ENCODE data around the gene ACTL7A.
"Not testable (repeated sequence)": the region's sequence is repeated elsewhere in the genome, so short reads cannot be mapped to it uniquely, and the experiment has no call there.

ACTL7A gene

GRCh38 chr9:108835831-108836230 lies 26.2 kb upstream of the ACTL7A start:
- Histone ChIP-seq H3K4me1 (no peaks in the 10 kb centered on the region), H3K79me2 (no peaks in the 10 kb centered on the region), H3K27ac (no peak overlapping the region), H3K9ac (no peak overlapping the region), H3K4me2 (ENCODE audit: low read length) (no peak overlapping the region), H3K9me3 (ENCODE audit: control insufficient read depth, low read length) (no peaks in the 10 kb centered on the region), H3K36me3 (ENCODE audit: control insufficient read depth, insufficient read depth, low read length) (no peaks in the 10 kb centered on the region), H2AFZ (no peak overlapping the region), H3K4me3 (ENCODE audit: low read depth, low read length) (no peak overlapping the region), H3K27me3 (ENCODE audit: control insufficient read depth, insufficient read depth, low read length) (no peaks in the 10 kb centered on the region)
- no peak for TF ChIP-seq CTCF (IDR thresholded peaks at IDR 0.05)

- Histone ChIP-seq H3K27ac (no peak overlapping the region), H3K4me2 (ENCODE audit: low read length) (no peak overlapping the region), H3K9ac (no peak overlapping the region), H3K4me1 (no peaks in the 10 kb centered on the region), H2AFZ (no peak overlapping the region), H3K4me3 (ENCODE audit: low read depth, low read length) (no peak overlapping the region), H3K27me3 (ENCODE audit: control insufficient read depth, insufficient read depth, low read length) (no peaks in the 10 kb centered on the region), H3K9me3 (ENCODE audit: control insufficient read depth, low read length) (no peaks in the 10 kb centered on the region), H3K79me2 (no peaks in the 10 kb centered on the region), H3K36me3 (ENCODE audit: control insufficient read depth, insufficient read depth, low read length) (no peaks in the 10 kb centered on the region)
- no peak for TF ChIP-seq CTCF (IDR thresholded peaks at IDR 0.05)
These were observed 25.7 kb upstream of the ACTL7A start for GRCh38 chr9:108836319-108836718.

GRCh38 chr9:108836781-108837180 lies 25.3 kb upstream of the ACTL7A start:
- Histone ChIP-seq H3K4me3 (ENCODE audit: low read depth, low read length) (no peak overlapping the region), H2AFZ (no peak overlapping the region), H3K36me3 (ENCODE audit: control insufficient read depth, insufficient read depth, low read length) (no peaks in the 10 kb centered on the region), H3K79me2 (no peaks in the 10 kb centered on the region), H3K27ac (no peak overlapping the region), H3K9ac (no peak overlapping the region), H3K9me3 (ENCODE audit: control insufficient read depth, low read length) (no peaks in the 10 kb centered on the region), H3K27me3 (ENCODE audit: control insufficient read depth, insufficient read depth, low read length) (no peaks in the 10 kb centered on the region), H3K4me1 (no peaks in the 10 kb centered on the region), H3K4me2 (ENCODE audit: low read length) (no peak overlapping the region)
- TF ChIP-seq CTCF (IDR thresholded peaks at IDR 0.05): no peak

- Histone ChIP-seq H2AFZ (no peak overlapping the region), H3K79me2 (no peaks in the 10 kb centered on the region), H3K27me3 (ENCODE audit: control insufficient read depth, insufficient read depth, low read length) (no peaks in the 10 kb centered on the region), H3K4me3 (ENCODE audit: low read depth, low read length) (no peak overlapping the region), H3K4me1 (no peaks in the 10 kb centered on the region), H3K9ac (no peak overlapping the region), H3K27ac (no peak overlapping the region), H3K9me3 (ENCODE audit: control insufficient read depth, low read length) (no peaks in the 10 kb centered on the region), H3K36me3 (ENCODE audit: control insufficient read depth, insufficient read depth, low read length) (no peaks in the 10 kb centered on the region), H3K4me2 (ENCODE audit: low read length) (no peak overlapping the region)
- TF ChIP-seq CTCF (IDR thresholded peaks at IDR 0.05): no peak
These were observed 24.5 kb upstream of the ACTL7A start for GRCh38 chr9:108837530-108837929.

GRCh38 chr9:108838017-108838416 lies 24.0 kb upstream of the ACTL7A start:
- Histone ChIP-seq H3K4me2 (ENCODE audit: low read length) (no peak overlapping the region), H3K9me3 (ENCODE audit: control insufficient read depth, low read length) (no peaks in the 10 kb centered on the region), H3K9ac (no peak overlapping the region), H2AFZ (no peak overlapping the region), H3K4me1 (no peaks in the 10 kb centered on the region), H3K27me3 (ENCODE audit: control insufficient read depth, insufficient read depth, low read length) (no peaks in the 10 kb centered on the region), H3K36me3 (ENCODE audit: control insufficient read depth, insufficient read depth, low read length) (no peaks in the 10 kb centered on the region), H3K4me3 (ENCODE audit: low read depth, low read length) (no peak overlapping the region), H3K79me2 (no peaks in the 10 kb centered on the region), H3K27ac (no peak overlapping the region)
- no peak for TF ChIP-seq CTCF (IDR thresholded peaks at IDR 0.05)

- not testable (repeated sequence) for H3K27ac ChIP-seq; H3K27me3 ChIP-seq (ENCODE audit: control insufficient read depth, insufficient read depth, low read length); H3K36me3 ChIP-seq (ENCODE audit: control insufficient read depth, insufficient read depth, low read length); H3K79me2 ChIP-seq; H3K9ac ChIP-seq; H3K4me3 ChIP-seq (ENCODE audit: low read depth, low read length); H3K4me2 ChIP-seq (ENCODE audit: low read length); H3K9me3 ChIP-seq (ENCODE audit: control insufficient read depth, low read length); H3K4me1 ChIP-seq; H2AFZ ChIP-seq
These were observed 22.5 kb upstream of the ACTL7A start for GRCh38 chr9:108839561-108839960.

Measured in parathyroid adenoma (tissue), 2 donors.